Measurements from ENCODE around the gene SNPH. TPM values are rescaled to one million over a fixed set of nuclear protein-coding genes. Genes with fewer than 3 reads are reported as not detected.

SNPH gene
- total RNA-seq, 1 donor from 2014 or later: 11.2 TPM

- Histone ChIP-seq H3K27me3 (ENCODE audit: low read depth) (no peaks in the 10 kb centered on the region), H3K4me3 (no peak overlapping the region), H3K9me3 (replicated peaks) (no peaks in the 10 kb centered on the region), H3K36me3 (no peaks in the 10 kb centered on the region), H3K4me1 (peaks cover 80% of the 10 kb centered on the region), H3K27ac (replicated peaks) (peak overlapping the region; percentile 100)
- intact Hi-C loops (cut with micrococcal nuclease): no loop called here
- no peak for DNase-seq
- no peak for TF ChIP-seq CTCF (IDR thresholded peaks at IDR 0.05; ENCODE audit: borderline replicate concordance)
Observed at GRCh38 chr20:1323256-1323655, 57.2 kb downstream of the SNPH start.

GRCh38 chr20:1323830-1324597, 57.9 kb downstream of the SNPH start:
- no peaks in the 10 kb centered on the region for H3K9me3 ChIP-seq (replicated peaks)
- no peak for TF ChIP-seq CTCF (IDR thresholded peaks at IDR 0.05; ENCODE audit: borderline replicate concordance)
- intact Hi-C loops (cut with micrococcal nuclease): no loop called here
- DNase-seq: no peak
- H3K27ac ChIP-seq (replicated peaks): peak overlapping the region; percentile 100
- no peaks in the 10 kb centered on the region for H3K27me3 ChIP-seq (ENCODE audit: low read depth)
- peak overlapping the region; percentile 87 for H3K4me3 ChIP-seq
- H3K4me1 ChIP-seq: peaks cover 87% of the 10 kb centered on the region
- H3K36me3 ChIP-seq: no peaks in the 10 kb centered on the region

GRCh38 chr20:1324598-1325172, 58.6 kb downstream of the SNPH start:
- Histone ChIP-seq H3K4me3 (peak overlapping the region; percentile 87), H3K9me3 (replicated peaks) (no peaks in the 10 kb centered on the region), H3K27me3 (ENCODE audit: low read depth) (no peaks in the 10 kb centered on the region), H3K36me3 (no peaks in the 10 kb centered on the region), H3K4me1 (peaks cover 94% of the 10 kb centered on the region), H3K27ac (replicated peaks) (peak overlapping the region; percentile 100)
- intact Hi-C loops (cut with micrococcal nuclease): loop anchor here (5.0 kb wide), 1 partner anchor 68 kb away; the partner anchor contains the start of gene FKBP1A
- TF ChIP-seq CTCF (IDR thresholded peaks at IDR 0.05; ENCODE audit: borderline replicate concordance): no peak
- no peak for DNase-seq

GRCh38 chr20:1325173-1326030, 59.3 kb downstream of the SNPH start:
- peak; percentile 49 for TF ChIP-seq CTCF (IDR thresholded peaks at IDR 0.05; ENCODE audit: borderline replicate concordance)
- Histone ChIP-seq H3K36me3 (no peaks in the 10 kb centered on the region), H3K27me3 (ENCODE audit: low read depth) (no peaks in the 10 kb centered on the region), H3K4me1 (peaks cover 95% of the 10 kb centered on the region), H3K27ac (replicated peaks) (peak overlapping the region; percentile 100), H3K9me3 (replicated peaks) (no peaks in the 10 kb centered on the region), H3K4me3 (peak overlapping the region; percentile 87)
- DNase-seq: peak; percentile 99
- intact Hi-C loops (cut with micrococcal nuclease): loop anchor here (5.0 kb wide), 1 partner anchor 67 kb away; the partner anchor contains the start of gene FKBP1A

Measured in left ventricle myocardium inferior (tissue), 1 donor.